Ishikawa (cell line): Measurements from ENCODE around the gene TXNIP.

Experiments used
- CEBPB ChIP-seq: IDR thresholded peaks from 2 replicates; pipeline ENCODE4 v1.6.1; 2012
- CREB1 ChIP-seq: IDR thresholded peaks from 2 replicates; pipeline ENCODE4 v1.6.1; 2012; ENCODE audit warnings: low read depth
- EP300 ChIP-seq: IDR thresholded peaks from 2 replicates; pipeline ENCODE4 v1.6.1; 2012; ENCODE audit warnings: borderline replicate concordance
- FOXM1 ChIP-seq: IDR thresholded peaks from 2 replicates; pipeline ENCODE4 v1.6.1; 2012; ENCODE audit warnings: low read depth, borderline replicate concordance
- RAD21 ChIP-seq: IDR thresholded peaks from 2 replicates; pipeline ENCODE4 v1.6.1; 2012; ENCODE audit warnings: low read depth
- REST ChIP-seq: IDR thresholded peaks from 2 replicates; pipeline ENCODE4 v1.6.1; 2012; ENCODE audit warnings: low read depth, mild to moderate bottlenecking
- TAF1 ChIP-seq: IDR thresholded peaks from 2 replicates; pipeline ENCODE4 v1.6.1; 2012; ENCODE audit warnings: low read depth, mild to moderate bottlenecking
- TCF12 ChIP-seq: IDR thresholded peaks from 2 replicates; pipeline ENCODE4 v1.6.1; 2012; ENCODE audit warnings: low read depth
- YY1 ChIP-seq: IDR thresholded peaks from 2 replicates; pipeline ENCODE4 v1.6.1; 2012; ENCODE audit warnings: low read depth

- TF ChIP-seq RAD21: no peak
- TF ChIP-seq REST: no peak
- no peak for TF ChIP-seq CREB1
- TF ChIP-seq TAF1: no peak
- TF ChIP-seq YY1: no peak
- no peak for TF ChIP-seq TCF12
- TF ChIP-seq CEBPB: no peak
- TF ChIP-seq EP300: no peak
- no peak for TF ChIP-seq FOXM1
Measured at GRCh38 chr1:145953861-145954260, 42.5 kb downstream of the TXNIP start.
